ENCODE results near the gene DLGAP1.

The DLGAP1 gene

GRCh38 chr18:3594760-3595368 is 860.2 kb downstream of the DLGAP1 start:
- Histone ChIP-seq H2AFZ (ENCODE audit: low read depth, low read length, severe bottlenecking) (peak overlapping the region; percentile 96), H3K4me2 (ENCODE audit: low read depth, low read length, poor library complexity, severe bottlenecking) (peak overlapping the region; percentile 80), H3F3A (ENCODE audit: insufficient read depth) (peaks cover 4% of the 10 kb centered on the region; the same call in 1 of the 2 replicates), H3K79me2 (ENCODE audit: insufficient read depth, low read length) (no peaks in the 10 kb centered on the region), H3K27ac (ENCODE audit: low read depth, low read length) (peak overlapping the region; percentile 44), H3K9me2 (replicated peaks; ENCODE audit: insufficient read depth, low read length) (no peaks in the 10 kb centered on the region), H3K4me3 (ENCODE audit: insufficient read depth, low read length, poor library complexity, severe bottlenecking) (peak overlapping the region; percentile 42), H3K9ac (ENCODE audit: low read length) (peak overlapping the region; percentile 49), H3K36me3 (ENCODE audit: low read length) (no peaks in the 10 kb centered on the region), H4K20me1 (ENCODE audit: low read depth, low read length) (no peaks in the 10 kb centered on the region), H3K9me3 (ENCODE audit: insufficient read depth, low read length) (no peaks in the 10 kb centered on the region), H3K27me3 (ENCODE audit: low read length) (no peaks in the 10 kb centered on the region)
- TF ChIP-seq CTCF (IDR thresholded peaks at IDR 0.05; ENCODE audit: insufficient read depth, low read length, poor library complexity, severe bottlenecking), result no peak
- TF ChIP-seq EZH2phosphoT487 (conservative IDR thresholded peaks at IDR 0.05; ENCODE audit: low read length), result no peak

- no peaks in the 10 kb centered on the region for H3K27me3 ChIP-seq (ENCODE audit: low read length)
- H2AFZ ChIP-seq (ENCODE audit: low read depth, low read length, severe bottlenecking), result peak overlapping the region; percentile 98
- TF ChIP-seq CTCF (IDR thresholded peaks at IDR 0.05; ENCODE audit: insufficient read depth, low read length, poor library complexity, severe bottlenecking) (peak; percentile 50), EZH2phosphoT487 (conservative IDR thresholded peaks at IDR 0.05; ENCODE audit: low read length) (no peak)
- no peaks in the 10 kb centered on the region for H3K79me2 ChIP-seq (ENCODE audit: insufficient read depth, low read length)
- peak overlapping the region; percentile 83 for H3K27ac ChIP-seq (ENCODE audit: low read depth, low read length)
- H3K9me2 ChIP-seq (replicated peaks; ENCODE audit: insufficient read depth, low read length), result no peaks in the 10 kb centered on the region
- H3K9ac ChIP-seq (ENCODE audit: low read length), result peak overlapping the region; percentile 49
- peak overlapping the region; percentile 53 for H3K4me3 ChIP-seq (ENCODE audit: insufficient read depth, low read length, poor library complexity, severe bottlenecking)
- no peaks in the 10 kb centered on the region for H3K36me3 ChIP-seq (ENCODE audit: low read length)
- no peaks in the 10 kb centered on the region for H3K9me3 ChIP-seq (ENCODE audit: insufficient read depth, low read length)
- H4K20me1 ChIP-seq (ENCODE audit: low read depth, low read length), result no peaks in the 10 kb centered on the region
- H3K4me2 ChIP-seq (ENCODE audit: low read depth, low read length, poor library complexity, severe bottlenecking), result peak overlapping the region; percentile 80
- H3F3A ChIP-seq (ENCODE audit: insufficient read depth), result peaks cover 4% of the 10 kb centered on the region; the same call in 1 of the 2 replicates
Measured at GRCh38 chr18:3593904-3594759, 861.0 kb downstream of the DLGAP1 start.

DNA sequence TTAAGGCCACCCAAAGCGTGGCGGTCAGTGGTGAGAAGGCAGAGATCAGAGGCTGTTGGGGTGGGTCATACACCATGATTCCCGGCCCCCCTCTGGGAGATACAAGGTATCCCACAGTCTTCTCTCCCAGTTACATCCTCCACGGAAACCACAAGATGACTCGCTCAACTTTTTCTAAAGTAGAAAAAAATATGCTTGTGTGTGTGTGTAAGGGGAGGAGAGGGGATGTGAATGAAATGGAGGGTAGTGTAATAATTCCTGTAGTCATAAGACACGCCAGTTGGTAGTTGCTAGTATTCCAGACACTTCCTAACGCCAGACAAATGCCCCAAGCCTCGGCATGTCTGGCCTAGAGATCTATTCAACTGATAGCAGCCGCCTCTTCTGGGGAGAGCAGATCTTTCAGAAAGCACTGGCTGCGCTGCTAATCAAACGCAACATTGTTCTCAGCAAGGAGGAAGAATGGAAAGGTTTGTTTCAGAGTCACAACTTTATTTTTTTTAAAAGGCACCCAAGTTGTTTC is 861.7 kb downstream of the DLGAP1 start:
- no peaks in the 10 kb centered on the region for H3K9me3 ChIP-seq (ENCODE audit: insufficient read depth, low read length)
- peak overlapping the region; percentile 98 for H2AFZ ChIP-seq (ENCODE audit: low read depth, low read length, severe bottlenecking)
- H3K79me2 ChIP-seq (ENCODE audit: insufficient read depth, low read length), result no peaks in the 10 kb centered on the region
- peak overlapping the region; percentile 42 for H3K9ac ChIP-seq (ENCODE audit: low read length)
- no peaks in the 10 kb centered on the region for H3K27me3 ChIP-seq (ENCODE audit: low read length)
- H3K36me3 ChIP-seq (ENCODE audit: low read length), result no peaks in the 10 kb centered on the region
- H3F3A ChIP-seq (ENCODE audit: insufficient read depth), result peaks cover 4% of the 10 kb centered on the region; the same call in 1 of the 2 replicates
- H4K20me1 ChIP-seq (ENCODE audit: low read depth, low read length), result no peaks in the 10 kb centered on the region
- H3K4me2 ChIP-seq (ENCODE audit: low read depth, low read length, poor library complexity, severe bottlenecking), result peak overlapping the region; percentile 80
- TF ChIP-seq CTCF (IDR thresholded peaks at IDR 0.05; ENCODE audit: insufficient read depth, low read length, poor library complexity, severe bottlenecking) (no peak), EZH2phosphoT487 (conservative IDR thresholded peaks at IDR 0.05; ENCODE audit: low read length) (no peak)
- H3K4me3 ChIP-seq (ENCODE audit: insufficient read depth, low read length, poor library complexity, severe bottlenecking), result peak overlapping the region; percentile 53
- peak overlapping the region; percentile 83 for H3K27ac ChIP-seq (ENCODE audit: low read depth, low read length)
- H3K9me2 ChIP-seq (replicated peaks; ENCODE audit: insufficient read depth, low read length), result no peaks in the 10 kb centered on the region
